ENCODE results near the gene MED13L. TPM values are rescaled to one million over a fixed set of nuclear protein-coding genes. Genes with fewer than 3 reads are reported as not detected.

Gene MED13L
- total RNA-seq, 2 experiments from 2014 or later = 40.5 to 41.1 TPM

DNA sequence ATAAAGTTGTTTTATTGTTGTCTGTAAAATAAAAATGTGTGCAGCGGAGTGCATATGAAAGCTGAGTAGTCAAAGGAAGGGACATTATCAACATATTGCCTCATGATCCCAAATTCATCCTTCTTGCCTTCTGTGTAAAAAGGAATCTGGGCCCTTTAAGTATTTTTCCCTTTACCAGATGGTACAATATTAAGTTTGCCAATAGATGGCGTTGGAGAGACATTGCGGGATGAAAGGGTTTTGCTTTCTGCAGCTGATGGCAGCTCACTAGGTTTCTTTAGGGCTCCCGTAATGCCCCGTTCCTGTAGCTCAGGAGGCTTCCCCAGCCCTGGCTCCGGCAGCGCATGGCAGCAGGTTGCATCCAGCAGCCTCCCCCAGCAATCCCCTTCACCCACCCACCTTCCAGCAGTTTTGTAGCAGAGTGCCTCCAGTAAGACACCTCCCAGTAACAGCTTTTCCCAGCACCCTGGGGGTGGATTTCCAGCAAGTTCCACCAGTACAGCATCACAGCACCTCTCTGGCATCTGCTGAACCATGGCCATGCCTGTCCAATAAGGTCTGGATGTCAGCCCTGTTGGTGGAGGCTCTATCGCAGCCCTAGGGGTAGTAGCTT lies 354.4 kb downstream of the MED13L start:
- Mint-ChIP-seq H3K4me3 (no peak overlapping the region), H3K27ac (no peak overlapping the region), H3K27me3 (peaks cover 16% of the 10 kb centered on the region), H3K4me1 (no peaks in the 10 kb centered on the region), H3K9me3 (peaks cover 8% of the 10 kb centered on the region), H3K36me3 (no peaks in the 10 kb centered on the region)
- DNase-seq = no peak

DNA sequence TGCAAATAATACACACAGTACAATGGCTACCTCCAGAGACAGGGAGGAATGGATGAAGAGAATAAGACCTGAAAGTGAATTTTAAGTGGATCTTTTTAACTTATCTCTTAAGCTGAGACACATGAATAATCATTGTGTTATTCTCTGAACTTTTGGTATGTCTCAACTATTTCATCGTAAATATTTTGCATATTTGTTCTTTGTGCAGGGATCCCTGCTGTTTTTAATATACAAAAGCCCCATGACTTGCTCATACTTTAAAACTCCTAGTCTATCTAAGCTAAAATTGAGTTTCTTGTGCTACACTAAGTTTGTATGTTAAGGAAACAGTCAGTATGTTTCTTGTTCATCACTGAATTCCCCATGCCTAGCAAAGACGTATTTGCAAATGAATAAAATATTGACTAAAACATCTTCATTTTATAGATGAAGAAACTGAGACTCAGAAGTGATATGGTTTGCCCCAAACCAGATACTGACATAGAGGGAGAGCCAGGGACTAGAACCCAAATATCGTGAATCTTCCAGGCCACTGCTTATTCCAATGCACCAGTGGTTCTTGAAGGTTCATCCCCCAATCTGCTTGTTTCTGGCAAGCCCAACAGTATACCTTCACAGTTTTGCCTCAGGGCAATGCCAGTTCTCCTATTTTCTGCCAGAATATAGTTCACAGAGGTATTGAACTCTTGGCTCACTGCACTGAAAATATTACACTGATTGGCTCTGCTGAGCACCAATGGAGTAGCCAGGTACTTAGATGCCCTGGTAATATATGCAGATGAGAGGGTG lies 356.9 kb downstream of the MED13L start:
- Mint-ChIP-seq H3K27ac (no peak overlapping the region), H3K9me3 (peaks cover 8% of the 10 kb centered on the region), H3K4me3 (no peak overlapping the region), H3K4me1 (no peaks in the 10 kb centered on the region), H3K27me3 (peaks cover 36% of the 10 kb centered on the region), H3K36me3 (no peaks in the 10 kb centered on the region)
- DNase-seq = no peak

DNA sequence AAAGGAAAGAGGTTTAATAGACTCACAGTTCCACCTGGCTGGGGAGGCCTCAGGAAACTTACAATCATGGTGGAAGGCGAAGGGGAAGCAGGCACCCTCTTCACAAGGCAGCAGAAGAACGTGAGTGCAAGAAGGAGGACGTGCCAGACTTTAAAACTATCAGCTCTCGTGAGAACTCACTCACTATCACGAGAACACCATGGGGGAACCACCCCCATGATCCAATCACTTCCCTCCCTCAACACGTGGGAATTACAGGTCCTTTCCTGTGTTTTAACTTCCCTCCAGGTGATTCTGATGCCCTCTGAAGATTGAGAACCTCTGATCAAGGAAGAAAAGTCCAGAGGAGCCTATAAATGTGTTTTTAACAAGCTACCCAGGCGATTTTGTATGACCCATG lies 358.7 kb downstream of the MED13L start:
- Mint-ChIP-seq H3K36me3 (no peaks in the 10 kb centered on the region), H3K27me3 (peaks cover 35% of the 10 kb centered on the region), H3K27ac (no peak overlapping the region), H3K4me3 (no peak overlapping the region), H3K4me1 (no peaks in the 10 kb centered on the region), H3K9me3 (peaks cover 8% of the 10 kb centered on the region)
- no peak for DNase-seq

DNA sequence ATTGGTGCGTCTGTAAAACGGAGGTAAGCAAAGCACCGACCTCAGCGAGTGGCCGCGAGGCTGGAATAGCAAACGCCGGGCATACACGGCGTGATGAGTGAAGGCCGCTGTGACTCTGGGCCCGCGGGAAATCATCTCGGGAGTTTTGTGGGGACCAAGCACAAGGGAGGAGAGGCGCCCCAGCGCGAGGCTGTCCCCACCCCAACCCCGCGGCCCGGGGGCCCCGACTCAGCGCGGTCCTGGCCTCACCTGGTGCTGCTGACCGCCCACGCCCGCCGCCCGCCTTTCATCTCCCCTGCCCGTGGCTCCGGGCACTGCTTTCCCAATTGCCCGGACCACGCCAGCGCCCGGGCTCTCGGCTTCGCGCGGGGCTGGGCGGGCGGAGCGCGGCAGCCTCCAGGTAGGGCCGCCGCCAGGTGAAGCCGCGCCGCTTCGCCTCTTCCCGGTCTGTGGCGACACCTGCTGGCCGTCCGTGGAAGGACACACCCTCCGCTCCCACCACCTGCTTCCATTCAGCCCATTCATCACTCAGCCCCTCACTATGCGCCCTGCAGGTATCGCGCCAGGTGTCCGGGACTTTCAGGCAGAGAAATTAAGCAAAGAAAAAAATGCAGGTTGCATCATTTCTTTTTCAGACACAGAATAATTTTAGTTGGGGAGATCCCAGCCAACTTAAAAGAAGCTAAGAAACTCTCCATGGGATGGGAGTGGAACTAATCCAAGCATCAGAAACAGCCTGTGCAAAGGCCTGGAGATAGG lies 360.4 kb downstream of the MED13L start:
- H3K4me3 Mint-ChIP-seq = no peak overlapping the region
- H3K27me3 Mint-ChIP-seq = peaks cover 40% of the 10 kb centered on the region
- peaks cover 1% of the 10 kb centered on the region for H3K9me3 Mint-ChIP-seq
- no peaks in the 10 kb centered on the region for H3K4me1 Mint-ChIP-seq
- no peak overlapping the region for H3K27ac Mint-ChIP-seq
- H3K36me3 Mint-ChIP-seq = no peaks in the 10 kb centered on the region
- peak; percentile 62 for DNase-seq

DNA sequence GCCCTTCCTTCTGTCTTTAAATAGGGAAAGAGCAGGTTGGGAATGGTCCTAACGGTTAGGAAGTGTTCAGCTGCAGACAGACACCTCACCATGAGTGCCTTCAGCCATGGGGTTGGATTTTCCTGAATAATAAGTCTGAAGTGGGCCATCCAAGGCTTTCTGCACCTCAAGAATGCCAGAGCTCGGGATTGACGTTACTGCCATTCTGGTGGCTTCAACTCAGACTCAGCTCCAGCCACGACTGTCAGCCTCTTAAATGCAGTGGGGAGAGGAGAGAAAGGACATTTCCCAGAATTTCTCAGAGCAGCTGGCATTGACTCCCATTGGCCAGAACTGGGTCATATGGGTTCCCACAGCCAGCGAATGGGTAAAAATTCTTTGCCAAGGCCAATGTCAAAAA lies 363.4 kb downstream of the MED13L start:
- H3K4me3 Mint-ChIP-seq = no peak overlapping the region
- no peaks in the 10 kb centered on the region for H3K4me1 Mint-ChIP-seq
- peaks cover 38% of the 10 kb centered on the region for H3K27me3 Mint-ChIP-seq
- no peaks in the 10 kb centered on the region for H3K36me3 Mint-ChIP-seq
- DNase-seq = no peak
- no peaks in the 10 kb centered on the region for H3K9me3 Mint-ChIP-seq
- no peak overlapping the region for H3K27ac Mint-ChIP-seq

DNA sequence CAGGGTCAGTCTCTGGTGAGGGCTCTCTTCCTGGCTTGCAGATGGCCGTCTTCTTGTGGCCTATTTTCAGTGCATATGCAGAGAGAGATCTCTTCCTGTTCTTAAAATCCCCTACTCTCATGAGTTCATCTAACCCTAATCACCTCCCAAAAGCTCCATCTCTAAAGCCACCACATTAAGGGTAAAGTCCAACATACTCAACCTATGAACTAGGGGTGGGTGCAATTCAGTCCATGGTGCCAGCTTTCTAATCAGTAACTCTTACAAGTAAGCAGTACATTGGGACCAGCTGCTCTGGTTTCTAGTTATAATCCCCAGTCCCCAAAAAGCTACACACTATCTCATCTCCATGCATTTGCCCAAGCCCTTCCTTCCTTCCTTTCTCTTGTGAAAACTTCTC lies 365.1 kb downstream of the MED13L start:
- DNase-seq = no peak

DNA sequence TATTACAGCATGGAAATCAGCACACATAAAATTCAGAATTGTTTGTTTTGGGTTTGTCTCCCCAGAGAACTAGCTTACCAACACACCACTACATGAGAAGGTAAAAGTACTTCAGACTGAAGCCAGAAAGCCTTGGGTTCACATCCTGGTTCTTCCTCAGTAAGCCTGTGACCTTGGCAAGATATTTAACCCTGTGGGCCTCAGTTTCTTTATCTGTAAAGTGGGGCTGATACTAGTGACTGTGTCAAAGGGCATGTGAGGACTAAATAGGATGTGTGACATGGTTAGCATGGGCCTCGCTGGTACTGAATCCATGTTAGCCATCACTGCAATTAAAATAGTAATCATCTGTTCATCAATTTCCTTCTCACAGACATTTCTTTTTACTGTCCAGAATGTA lies 366.1 kb downstream of the MED13L start:
- no peak overlapping the region for H3K4me3 Mint-ChIP-seq
- H3K27me3 Mint-ChIP-seq = peaks cover 34% of the 10 kb centered on the region
- H3K4me1 Mint-ChIP-seq = no peaks in the 10 kb centered on the region

More for the DNA sequence above, 365.1 kb downstream of the MED13L start:
- Mint-ChIP-seq H3K4me1 (no peaks in the 10 kb centered on the region), H3K9me3 (no peaks in the 10 kb centered on the region), H3K36me3 (no peaks in the 10 kb centered on the region), H3K27ac (no peak overlapping the region), H3K4me3 (no peak overlapping the region), H3K27me3 (peaks cover 35% of the 10 kb centered on the region)

DNA sequence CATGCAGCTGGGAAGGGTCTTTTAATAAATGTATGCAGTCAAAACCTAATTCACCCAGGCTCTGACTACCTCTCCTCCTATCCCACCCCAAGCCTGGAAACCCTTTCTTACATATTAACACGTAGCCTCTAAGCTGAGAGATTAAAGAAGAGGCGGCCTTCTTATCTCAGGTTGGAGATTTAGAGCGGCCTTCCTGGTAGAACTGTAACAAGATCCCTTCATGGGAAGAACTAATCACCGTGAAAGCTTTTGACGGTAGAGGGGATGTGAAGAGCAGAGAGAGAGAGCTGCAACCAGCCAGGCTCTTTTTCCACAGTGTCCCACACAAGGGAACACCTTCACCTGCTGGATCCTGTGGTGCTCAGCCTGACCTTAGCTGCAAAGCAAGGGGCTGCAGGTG lies 367.4 kb downstream of the MED13L start:
- no peaks in the 10 kb centered on the region for H3K9me3 Mint-ChIP-seq
- peaks cover 31% of the 10 kb centered on the region for H3K27me3 Mint-ChIP-seq
- H3K27ac Mint-ChIP-seq = no peak overlapping the region
- H3K4me1 Mint-ChIP-seq = no peaks in the 10 kb centered on the region
- no peak overlapping the region for H3K4me3 Mint-ChIP-seq
- no peak for DNase-seq
- no peaks in the 10 kb centered on the region for H3K36me3 Mint-ChIP-seq

More for the DNA sequence above, 366.1 kb downstream of the MED13L start:
- DNase-seq = no peak
- Mint-ChIP-seq H3K36me3 (no peaks in the 10 kb centered on the region), H3K9me3 (no peaks in the 10 kb centered on the region), H3K27ac (no peak overlapping the region)
